Activated T-helper 17 cell treated with anti-CD3 and anti-CD28 coated beads, Interleukin-2, amount 50 U/mL, for 72 hours (primary cell): ENCODE measurements around the gene LIN7B. TPM values are rescaled to one million over a fixed set of nuclear protein-coding genes. Genes with fewer than 3 reads are reported as not detected.

Source experiments
- ATAC-seq: fragments of 150-1000 bp; cut with Tn5 transposase; replicated peaks from 2 replicates; pipeline ENCODE4 v1.10.0; 2021; ENCODE audit warnings: mild to moderate bottlenecking, moderate library complexity
- H3K27ac Mint-ChIP-seq: one replicate; pipeline ENCODE4 v1.8.0; 2022; ENCODE audit warnings: mixed read lengths
- H3K27me3 Mint-ChIP-seq: one replicate; pipeline ENCODE4 v1.8.0; 2022; ENCODE audit warnings: mixed read lengths
- H3K36me3 Mint-ChIP-seq: one replicate; pipeline ENCODE4 v1.8.0; 2022; ENCODE audit warnings: low read depth, mild to moderate bottlenecking, mixed read lengths
- H3K4me1 Mint-ChIP-seq: one replicate; pipeline ENCODE4 v1.8.0; 2022; ENCODE audit warnings: mixed read lengths
- H3K4me3 Mint-ChIP-seq: one replicate; pipeline ENCODE4 v1.8.0; 2022; ENCODE audit warnings: mild to moderate bottlenecking, mixed read lengths
- H3K9me3 Mint-ChIP-seq: one replicate; pipeline ENCODE4 v1.8.0; 2022; ENCODE audit warnings: mixed read lengths
- total RNA-seq, 2 donors: library from RNA; stranded (reverse); gene quantifications; one replicate each; pipeline ENCODE4 v1.2.3, GENCODE V29; 2022

LIN7B gene
- total RNA-seq, 2 donors from 2014 or later: 4.1 to 4.7 TPM

DNA sequence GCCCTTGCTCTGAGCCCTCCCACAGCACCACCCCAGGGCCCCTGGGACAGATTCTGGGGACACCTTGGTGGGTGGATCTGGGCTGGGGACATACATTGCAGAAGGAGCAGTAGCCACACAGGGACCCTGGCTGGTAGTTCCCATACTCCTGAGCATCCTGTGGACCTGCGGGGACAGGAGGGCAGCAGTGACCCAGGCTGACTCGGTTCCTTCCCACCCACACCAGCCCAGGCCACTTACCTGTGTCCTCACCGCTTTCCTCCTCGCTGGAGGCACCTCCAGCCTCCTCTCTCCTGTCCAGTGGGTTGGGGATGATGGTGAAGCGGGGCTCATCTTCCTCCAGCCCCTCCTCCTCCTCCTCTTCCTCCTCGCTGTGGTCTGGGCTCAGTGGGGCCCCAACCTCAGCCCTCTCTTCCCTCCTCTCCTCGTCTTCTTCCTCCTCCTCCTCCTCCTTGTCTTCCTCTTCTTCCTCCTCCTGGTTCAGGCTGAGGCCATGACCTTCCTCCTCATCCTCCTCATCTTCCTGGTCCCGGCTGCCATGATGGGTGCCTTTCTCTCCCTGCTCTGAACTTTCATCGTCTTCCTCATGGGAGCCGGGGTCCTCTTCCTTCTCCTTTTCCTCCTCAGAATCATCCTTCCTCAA, 39.1 kb downstream of the LIN7B start:
- peaks cover 6% of the 10 kb centered on the region for H3K4me1 Mint-ChIP-seq
- H3K36me3 Mint-ChIP-seq: no peaks in the 10 kb centered on the region
- H3K4me3 Mint-ChIP-seq: no peak overlapping the region
- H3K27me3 Mint-ChIP-seq: peaks cover 58% of the 10 kb centered on the region
- ATAC-seq: no peak
- H3K27ac Mint-ChIP-seq: no peak overlapping the region
- H3K9me3 Mint-ChIP-seq: no peaks in the 10 kb centered on the region

DNA sequence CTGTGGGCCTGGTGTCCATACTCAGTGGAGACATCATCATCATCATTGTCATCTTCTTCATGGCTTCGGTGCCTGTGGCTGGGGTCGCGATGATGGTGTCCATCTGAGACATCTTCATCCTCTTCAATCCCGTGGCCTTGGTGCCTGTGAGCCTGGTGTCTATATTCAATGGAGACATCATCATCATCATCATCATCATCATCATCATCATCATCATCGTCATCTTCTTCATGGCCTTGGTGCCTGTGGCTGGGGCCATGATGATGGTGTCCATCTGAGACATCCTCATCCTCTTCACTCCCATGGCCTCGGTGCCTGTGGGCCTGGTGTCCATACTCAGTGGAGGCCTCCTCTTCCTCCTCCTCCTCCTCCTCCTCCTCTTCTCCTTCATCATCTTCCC, 40.1 kb downstream of the LIN7B start:
- no peak overlapping the region for H3K27ac Mint-ChIP-seq
- H3K4me1 Mint-ChIP-seq: peaks cover 6% of the 10 kb centered on the region

DNA sequence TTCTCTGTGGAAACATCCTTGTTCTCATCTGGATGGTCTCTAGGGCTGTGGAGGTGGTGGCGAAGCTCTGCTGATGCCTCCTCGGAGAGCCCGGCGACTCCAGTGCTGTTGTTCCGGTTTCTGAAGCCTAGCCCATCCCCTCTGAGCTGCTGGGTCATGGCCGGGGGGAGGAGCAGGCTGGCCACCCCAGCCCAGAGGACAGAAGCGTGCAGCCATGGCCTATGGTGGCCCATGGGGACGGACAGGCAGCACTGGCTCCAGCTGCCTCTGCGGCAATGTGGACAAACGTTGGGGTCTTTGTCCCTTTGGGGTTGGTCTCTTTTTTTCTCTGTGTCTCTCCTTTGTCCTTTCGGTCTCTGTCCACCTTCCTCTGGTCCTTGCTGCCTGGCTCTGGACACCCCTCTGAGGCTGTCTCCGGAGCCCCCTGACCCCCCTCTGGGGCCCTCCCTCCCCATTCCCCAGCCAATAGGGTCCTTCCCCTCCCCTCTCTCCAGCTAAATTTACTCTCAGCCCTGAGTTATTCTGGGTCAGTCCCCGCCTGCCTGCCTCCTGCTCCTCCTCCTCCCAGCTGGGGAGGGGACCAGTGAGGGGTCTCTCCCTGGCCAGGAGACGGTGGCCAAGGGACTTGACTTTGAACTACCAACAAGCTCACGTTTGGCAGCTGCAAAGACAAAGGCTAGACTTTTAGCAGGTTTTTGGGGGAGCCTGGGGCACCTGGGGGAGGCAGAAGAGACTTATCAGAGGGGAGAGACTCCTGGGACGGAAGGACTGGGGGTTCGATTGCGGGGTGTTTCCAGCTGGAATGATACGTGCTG, 41.0 kb downstream of the LIN7B start, which contains the start of gene HRC:
TSS of gene HRC (minus strand) at position 392 of the 815 bp plus-strand sequence. CDS start at position 233, 159 bp downstream.
- H3K4me3 Mint-ChIP-seq: no peak within 1 kb of the TSS
- H3K4me1 Mint-ChIP-seq: peaks cover 6% of the 10 kb centered on the region
- H3K36me3 Mint-ChIP-seq: no peaks in the 10 kb centered on the region
- H3K27ac Mint-ChIP-seq: no peak within 1 kb of the TSS
- H3K9me3 Mint-ChIP-seq: no peaks in the 10 kb centered on the region
- peaks cover 57% of the 10 kb centered on the region for H3K27me3 Mint-ChIP-seq
- ATAC-seq: no peak

More for the DNA sequence above, 40.1 kb downstream of the LIN7B start:
- H3K9me3 Mint-ChIP-seq: no peaks in the 10 kb centered on the region
- no peak for ATAC-seq
- H3K36me3 Mint-ChIP-seq: no peaks in the 10 kb centered on the region
- peaks cover 56% of the 10 kb centered on the region for H3K27me3 Mint-ChIP-seq
- H3K4me3 Mint-ChIP-seq: no peak overlapping the region

DNA sequence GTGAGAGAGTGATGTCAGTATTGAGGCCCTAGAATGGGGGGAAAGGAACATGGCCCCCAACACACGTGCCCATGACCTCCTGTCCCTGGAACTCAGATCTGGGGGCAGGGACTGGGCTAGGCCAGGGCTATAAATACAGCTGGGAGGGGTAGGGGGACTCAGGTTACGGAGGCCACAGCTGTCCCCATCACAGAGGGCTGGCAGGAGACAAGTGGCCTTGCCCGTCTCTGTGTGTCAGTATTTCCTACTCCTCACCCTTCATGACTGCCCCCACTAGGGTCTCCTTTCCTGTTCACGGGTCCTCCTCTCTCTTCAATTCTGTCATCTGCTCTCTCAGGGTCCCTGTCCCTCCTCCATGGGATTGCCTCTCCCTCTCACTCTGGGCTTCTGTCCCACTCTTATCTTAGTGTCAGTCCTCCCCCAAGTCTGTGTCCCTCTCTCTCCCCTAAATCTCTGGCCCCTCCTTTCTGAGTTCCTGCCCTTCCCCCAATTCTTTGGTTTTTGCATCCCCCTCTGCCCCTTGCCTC, 41.7 kb downstream of the LIN7B start:
- H3K4me1 Mint-ChIP-seq: peaks cover 6% of the 10 kb centered on the region
- H3K27ac Mint-ChIP-seq: no peak overlapping the region
- no peaks in the 10 kb centered on the region for H3K9me3 Mint-ChIP-seq
- no peaks in the 10 kb centered on the region for H3K36me3 Mint-ChIP-seq
- ATAC-seq: no peak
- peaks cover 60% of the 10 kb centered on the region for H3K27me3 Mint-ChIP-seq
- H3K4me3 Mint-ChIP-seq: no peak overlapping the region

DNA sequence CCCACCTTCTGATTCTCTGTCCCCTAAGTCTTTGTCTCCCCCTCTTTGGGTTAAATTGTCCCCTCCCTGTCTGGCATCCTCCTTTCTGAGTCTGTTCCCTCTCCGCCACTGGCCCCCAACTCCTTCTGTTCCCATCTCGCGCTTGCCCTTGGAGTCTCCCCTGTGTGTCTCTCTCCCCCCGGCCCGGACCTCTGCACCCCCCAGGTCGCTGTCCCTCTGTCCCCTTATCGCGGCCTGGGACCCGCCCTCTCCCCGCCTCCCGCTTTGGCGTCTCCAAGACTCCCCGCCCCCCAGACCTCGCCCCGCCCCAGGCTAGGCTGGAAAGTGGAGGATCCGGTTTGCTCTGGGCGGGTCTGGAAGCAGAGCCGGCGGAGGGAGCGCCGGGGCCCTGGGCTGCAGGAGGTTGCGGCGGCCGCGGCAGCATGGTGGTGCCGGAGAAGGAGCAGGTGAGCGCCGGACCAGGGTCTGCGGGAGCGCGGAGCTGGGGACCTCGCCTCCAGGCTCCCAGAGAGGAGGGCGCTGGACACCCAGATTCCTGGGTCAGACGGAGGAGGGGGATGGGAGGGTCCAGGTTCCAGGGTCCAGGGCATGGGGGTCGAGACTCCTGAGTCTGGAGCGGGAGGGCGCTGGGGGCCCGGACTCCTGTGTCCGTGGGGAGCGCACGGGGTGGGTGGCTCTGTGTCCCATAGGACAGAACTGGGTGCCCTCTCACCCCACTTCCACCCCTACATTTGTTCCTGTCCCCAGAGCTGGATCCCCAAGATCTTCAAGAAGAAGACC, 43.5 kb downstream of the LIN7B start, which contains the start of gene TRPM4:
TSS of gene TRPM4 (plus strand) at position 348 of the 780 bp plus-strand sequence. CDS start at position 423, 75 bp downstream.
- peak; percentile 66 for ATAC-seq
- H3K4me3 Mint-ChIP-seq: peak within 1 kb of the TSS; percentile 49
- peaks cover 56% of the 10 kb centered on the region for H3K27me3 Mint-ChIP-seq
- no peaks in the 10 kb centered on the region for H3K36me3 Mint-ChIP-seq
- H3K4me1 Mint-ChIP-seq: peaks cover 6% of the 10 kb centered on the region
- no peaks in the 10 kb centered on the region for H3K9me3 Mint-ChIP-seq
- H3K27ac Mint-ChIP-seq: no peak within 1 kb of the TSS

DNA sequence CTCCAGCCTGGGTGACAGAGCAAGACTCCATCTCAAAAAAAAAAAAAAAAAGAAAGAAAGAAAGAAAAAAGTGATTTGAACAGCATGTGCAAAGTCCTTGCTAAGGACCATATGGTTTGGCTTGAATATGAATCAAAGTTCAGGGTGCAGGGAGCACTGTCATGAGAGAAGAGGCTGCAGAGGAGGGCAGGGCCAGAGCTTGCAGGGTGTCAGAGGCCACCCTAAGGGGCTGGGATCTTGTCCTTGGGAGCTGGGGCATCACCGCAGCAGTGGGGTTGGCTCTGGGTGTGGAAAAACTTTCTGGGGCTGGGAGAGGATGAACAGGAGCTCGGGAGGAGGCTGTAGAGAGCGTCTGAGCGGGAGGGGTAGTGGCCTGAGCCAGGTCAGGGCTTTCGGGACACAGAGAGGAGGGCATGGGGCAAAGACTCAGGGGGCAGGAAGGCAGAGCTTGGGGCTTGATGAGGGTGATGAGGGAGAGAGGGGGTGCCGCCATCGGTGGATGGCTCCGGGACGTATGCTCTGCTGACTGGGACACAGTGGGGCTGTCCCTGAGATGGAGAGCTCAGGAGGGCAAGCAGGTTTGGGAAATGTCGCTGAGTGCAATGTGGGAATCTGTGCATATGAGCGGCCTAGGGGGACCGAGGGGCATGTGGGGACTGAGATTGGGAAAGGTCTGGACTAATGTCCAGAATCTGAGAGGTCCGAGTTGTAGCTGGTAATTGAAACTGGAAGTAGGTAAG, 46.5 kb downstream of the LIN7B start:
- Mint-ChIP-seq H3K9me3 (no peaks in the 10 kb centered on the region), H3K36me3 (no peaks in the 10 kb centered on the region), H3K27me3 (peaks cover 32% of the 10 kb centered on the region), H3K4me3 (no peak overlapping the region), H3K27ac (no peak overlapping the region), H3K4me1 (peaks cover 6% of the 10 kb centered on the region)
- ATAC-seq: no peak

DNA sequence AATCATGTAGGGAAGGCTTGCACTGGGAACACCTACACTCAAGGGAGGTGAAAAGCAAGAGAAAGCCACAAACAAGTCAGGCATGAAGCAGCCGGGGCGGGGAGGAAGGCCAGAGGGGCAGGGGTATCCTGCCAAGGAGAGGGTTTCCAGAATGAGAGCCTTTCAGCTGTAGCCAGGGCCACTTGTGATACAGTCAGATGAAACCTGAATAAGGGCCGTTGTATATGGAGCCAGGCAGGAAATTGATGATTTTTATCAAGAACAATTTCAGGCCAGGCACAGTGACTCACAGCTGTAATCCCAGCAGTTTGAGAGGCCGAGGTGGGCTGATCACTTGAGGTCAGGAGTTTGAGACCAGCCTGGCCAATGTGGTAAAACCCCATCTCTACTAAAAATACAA, 47.8 kb downstream of the LIN7B start:
- no peak overlapping the region for H3K4me3 Mint-ChIP-seq
- H3K36me3 Mint-ChIP-seq: no peaks in the 10 kb centered on the region
- ATAC-seq: no peak
- H3K4me1 Mint-ChIP-seq: peaks cover 6% of the 10 kb centered on the region
- H3K9me3 Mint-ChIP-seq: no peaks in the 10 kb centered on the region
- H3K27ac Mint-ChIP-seq: no peak overlapping the region
- peaks cover 32% of the 10 kb centered on the region for H3K27me3 Mint-ChIP-seq

DNA sequence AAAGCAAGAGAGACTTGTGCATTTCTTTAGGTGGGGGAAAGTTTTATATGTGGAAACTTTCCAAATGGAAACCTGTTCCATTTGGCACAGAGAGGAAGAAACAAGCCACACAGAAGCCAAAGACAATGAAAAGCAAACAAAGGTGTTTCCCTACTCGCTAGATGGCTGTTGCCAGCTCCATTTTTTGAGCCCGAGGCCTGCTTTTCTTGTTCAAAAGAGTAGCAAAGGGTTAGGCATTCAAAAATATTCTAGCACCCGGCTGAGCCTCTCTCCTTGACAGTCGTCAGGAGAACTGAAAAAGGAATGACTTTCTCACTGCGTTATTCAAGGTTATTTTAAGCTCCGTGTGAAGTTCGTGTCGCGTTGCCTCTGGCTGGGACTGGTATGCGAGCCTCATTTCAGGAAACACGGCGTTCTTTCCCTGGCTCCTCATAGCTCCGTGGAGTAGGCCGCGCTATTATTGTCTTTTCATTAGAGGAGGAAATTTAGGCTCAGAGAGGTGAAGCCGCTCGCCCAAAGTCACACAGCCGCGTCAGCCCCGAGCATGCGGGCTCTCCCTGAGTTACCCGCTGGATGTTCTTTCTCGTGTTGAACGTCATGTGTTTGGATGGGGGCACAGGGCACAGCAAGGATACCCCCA, 51.1 kb downstream of the LIN7B start:
- Mint-ChIP-seq H3K27ac (no peak overlapping the region), H3K4me1 (no peaks in the 10 kb centered on the region), H3K27me3 (peaks cover 15% of the 10 kb centered on the region), H3K9me3 (no peaks in the 10 kb centered on the region), H3K4me3 (no peak overlapping the region), H3K36me3 (no peaks in the 10 kb centered on the region)
- no peak for ATAC-seq

DNA sequence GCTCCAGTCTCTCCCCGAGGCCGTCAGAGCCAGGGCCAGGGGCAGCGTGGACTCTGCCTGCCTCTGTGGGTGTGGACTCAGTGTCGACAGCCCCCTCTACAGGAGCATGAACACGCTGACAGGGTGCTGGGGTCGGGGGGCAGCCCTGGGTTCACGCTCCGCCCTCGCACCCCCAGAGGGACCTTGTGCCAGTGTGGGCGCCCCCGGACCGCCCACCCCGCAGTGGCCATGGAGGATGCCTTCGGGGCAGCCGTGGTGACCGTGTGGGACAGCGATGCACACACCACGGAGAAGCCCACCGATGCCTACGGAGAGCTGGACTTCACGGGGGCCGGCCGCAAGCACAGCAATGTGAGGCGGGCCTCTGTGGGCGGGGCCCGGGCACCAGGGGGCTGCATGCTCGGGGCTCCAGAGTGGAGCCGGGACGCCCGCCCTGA, 51.7 kb downstream of the LIN7B start:
- Mint-ChIP-seq H3K4me1 (no peaks in the 10 kb centered on the region), H3K4me3 (no peak overlapping the region), H3K27ac (no peak overlapping the region), H3K9me3 (no peaks in the 10 kb centered on the region), H3K36me3 (no peaks in the 10 kb centered on the region), H3K27me3 (peaks cover 13% of the 10 kb centered on the region)
- no peak for ATAC-seq

DNA sequence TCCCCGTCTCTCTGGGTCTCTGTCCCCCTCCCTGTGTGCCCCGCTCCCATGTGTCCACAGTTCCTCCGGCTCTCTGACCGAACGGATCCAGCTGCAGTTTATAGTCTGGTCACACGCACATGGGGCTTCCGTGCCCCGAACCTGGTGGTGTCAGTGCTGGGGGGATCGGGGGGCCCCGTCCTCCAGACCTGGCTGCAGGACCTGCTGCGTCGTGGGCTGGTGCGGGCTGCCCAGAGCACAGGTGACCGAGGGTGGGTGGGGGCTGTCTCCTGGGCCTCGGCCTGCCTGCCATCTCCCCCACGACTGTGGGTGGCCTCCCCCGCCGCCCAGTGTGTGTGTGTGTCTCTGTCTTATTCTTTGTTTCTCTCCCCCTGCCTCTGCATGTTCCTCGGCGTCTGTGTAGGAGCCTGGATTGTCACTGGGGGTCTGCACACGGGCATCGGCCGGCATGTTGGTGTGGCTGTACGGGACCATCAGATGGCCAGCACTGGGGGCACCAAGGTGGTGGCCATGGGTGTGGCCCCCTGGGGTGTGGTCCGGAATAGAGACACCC, 53.8 kb downstream of the LIN7B start:
- H3K27me3 Mint-ChIP-seq: peaks cover 16% of the 10 kb centered on the region
- H3K4me1 Mint-ChIP-seq: no peaks in the 10 kb centered on the region
- H3K4me3 Mint-ChIP-seq: no peak overlapping the region
- H3K27ac Mint-ChIP-seq: no peak overlapping the region
- H3K36me3 Mint-ChIP-seq: no peaks in the 10 kb centered on the region
- ATAC-seq: no peak
- H3K9me3 Mint-ChIP-seq: no peaks in the 10 kb centered on the region
